Upper lobe of right lung (tissue), 1 donor: ENCODE results near the gene VPS18. TPM values are rescaled to one million over a fixed set of nuclear protein-coding genes. Genes with fewer than 3 reads are reported as not detected.
A peak's percentile ranks its signal among the peaks of the same experiment; 100 is the strongest.

ENCODE experiments used
- ATAC-seq: fragments of 200-7000 bp; cut with Tn5 transposase; one replicate; pipeline ENCODE4 v1.9.1; 2020; ENCODE audit warnings: mild to moderate bottlenecking, moderate library complexity
- DNase-seq: peaks from one replicate; pipeline ENCODE4 v3.0.0-alpha.2; 2020
- H3K27ac ChIP-seq: fragments of 200-600 bp; one replicate; pipeline ENCODE4 v1.8.0; 2022
- H3K27me3 ChIP-seq: fragments of 200-600 bp; one replicate; pipeline ENCODE4 v1.8.0; 2022; ENCODE audit warnings: mild to moderate bottlenecking
- H3K36me3 ChIP-seq: fragments of 200-600 bp; one replicate; pipeline ENCODE4 v1.8.0; 2022
- H3K4me1 ChIP-seq: fragments of 200-600 bp; one replicate; pipeline ENCODE4 v1.8.0; 2022
- H3K4me3 ChIP-seq: fragments of 200-600 bp; one replicate; pipeline ENCODE4 v1.8.0; 2022; ENCODE audit warnings: mild to moderate bottlenecking
- H3K9me3 ChIP-seq: fragments of 200-600 bp; one replicate; pipeline ENCODE4 v1.8.0; 2022
- intact Hi-C: fragments of 100-400 bp; cut with DNase I; formaldehyde crosslinking; loops from one replicate; pipeline ENCODE4 v1.11.0; 2022
- total RNA-seq: library from RNA; stranded (reverse); fragmentation: NEBNext Ultra II Directional; extraction: Animal tissue kit (Norgen Biotek cat#: 25700); gene quantifications from one replicate; pipeline ENCODE4 v1.2.1, GENCODE V29; 2021
- TF ChIP-seq, protein P1 (sequence below): fragments of 200-600 bp; IDR thresholded peaks from one replicate; pipeline ENCODE4 v1.8.0; 2022; ENCODE audit warnings: antibody characterized with exemption
- donor health status: DM: no; HTN: yes; CAD: no; lungs with severe emphysema.

The VPS18 gene
- total RNA-seq, 1 donor from 2014 or later: 24.5 TPM

GRCh38 chr15:40927873-40928806, 33.9 kb downstream of the VPS18 start:
- H3K4me3 ChIP-seq: peak overlapping the region; percentile 63
- no peak for ATAC-seq
- H3K9me3 ChIP-seq: no peaks in the 10 kb centered on the region
- H3K36me3 ChIP-seq: no peaks in the 10 kb centered on the region
- H3K27ac ChIP-seq: no peak overlapping the region
- intact Hi-C loops: no loop called here
- TF ChIP-seq, protein P1, sequence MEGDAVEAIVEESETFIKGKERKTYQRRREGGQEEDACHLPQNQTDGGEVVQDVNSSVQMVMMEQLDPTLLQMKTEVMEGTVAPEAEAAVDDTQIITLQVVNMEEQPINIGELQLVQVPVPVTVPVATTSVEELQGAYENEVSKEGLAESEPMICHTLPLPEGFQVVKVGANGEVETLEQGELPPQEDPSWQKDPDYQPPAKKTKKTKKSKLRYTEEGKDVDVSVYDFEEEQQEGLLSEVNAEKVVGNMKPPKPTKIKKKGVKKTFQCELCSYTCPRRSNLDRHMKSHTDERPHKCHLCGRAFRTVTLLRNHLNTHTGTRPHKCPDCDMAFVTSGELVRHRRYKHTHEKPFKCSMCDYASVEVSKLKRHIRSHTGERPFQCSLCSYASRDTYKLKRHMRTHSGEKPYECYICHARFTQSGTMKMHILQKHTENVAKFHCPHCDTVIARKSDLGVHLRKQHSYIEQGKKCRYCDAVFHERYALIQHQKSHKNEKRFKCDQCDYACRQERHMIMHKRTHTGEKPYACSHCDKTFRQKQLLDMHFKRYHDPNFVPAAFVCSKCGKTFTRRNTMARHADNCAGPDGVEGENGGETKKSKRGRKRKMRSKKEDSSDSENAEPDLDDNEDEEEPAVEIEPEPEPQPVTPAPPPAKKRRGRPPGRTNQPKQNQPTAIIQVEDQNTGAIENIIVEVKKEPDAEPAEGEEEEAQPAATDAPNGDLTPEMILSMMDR: no peak
- H3K27me3 ChIP-seq: peaks cover 57% of the 10 kb centered on the region
- H3K4me1 ChIP-seq: peaks cover 55% of the 10 kb centered on the region
- no peak for DNase-seq

GRCh38 chr15:40928821-40929659, 34.8 kb downstream of the VPS18 start, which contains the start of gene DLL4:
Gene DLL4, plus strand, starts transcription at chr15:40929340. Its CDS starts 329 bp downstream, at chr15:40929669.
- DNase-seq (peak; percentile 88), ATAC-seq (peak; percentile 75)
- TF ChIP-seq, protein P1: no peak
- Histone ChIP-seq H3K36me3 (no peaks in the 10 kb centered on the region), H3K27ac (peak within 1 kb of the TSS; percentile 61), H3K9me3 (no peaks in the 10 kb centered on the region), H3K27me3 (peaks cover 57% of the 10 kb centered on the region), H3K4me1 (peaks cover 63% of the 10 kb centered on the region), H3K4me3 (peak within 1 kb of the TSS; percentile 63)
- intact Hi-C loops: no loop called here

- peak overlapping the region; percentile 61 for H3K27ac ChIP-seq
- peak overlapping the region; percentile 63 for H3K4me3 ChIP-seq
- peak; percentile 36 for ATAC-seq
- intact Hi-C loops: no loop called here
- H3K27me3 ChIP-seq: peaks cover 57% of the 10 kb centered on the region
- peaks cover 63% of the 10 kb centered on the region for H3K4me1 ChIP-seq
- no peaks in the 10 kb centered on the region for H3K9me3 ChIP-seq
- no peaks in the 10 kb centered on the region for H3K36me3 ChIP-seq
- peak; percentile 84 for DNase-seq
- TF ChIP-seq, protein P1: no peak
Measured at GRCh38 chr15:40929660-40930429, 35.6 kb downstream of the VPS18 start.

- Histone ChIP-seq H3K27me3 (peaks cover 52% of the 10 kb centered on the region), H3K9me3 (no peaks in the 10 kb centered on the region), H3K4me1 (peaks cover 63% of the 10 kb centered on the region), H3K36me3 (no peaks in the 10 kb centered on the region), H3K4me3 (peak overlapping the region; percentile 63), H3K27ac (no peak overlapping the region)
- DNase-seq (peak; percentile 81), ATAC-seq (peak; percentile 12)
- TF ChIP-seq, protein P1: peak; percentile 47
- intact Hi-C loops: no loop called here
Measured at GRCh38 chr15:40930430-40931299, 36.4 kb downstream of the VPS18 start.
